Duodenal mucosa (tissue), 2 donors: ENCODE results near the gene ATP6AP2.
"Not testable (repeated sequence)": the region's sequence is repeated elsewhere in the genome, so short reads cannot be mapped to it uniquely, and the experiment has no call there.

Source experiments
- H3K27ac ChIP-seq: one replicate; pipeline ENCODE4 v1.7.0; 2013; ENCODE audit warnings: low read depth, low read length
- H3K27me3 ChIP-seq, 2 donors: one replicate each; pipeline ENCODE4 v1.7.0; 2013; ENCODE audit warnings: low read length in 2 of 2, control low read depth in 1 of 2; ENCODE audit not compliant: insufficient read depth in 2 of 2, control insufficient read depth in 1 of 2
- H3K36me3 ChIP-seq, 2 donors: one replicate each; pipeline ENCODE4 v1.7.0; 2013; ENCODE audit warnings: low read length in 2 of 2, control low read depth in 1 of 2; ENCODE audit not compliant: insufficient read depth in 2 of 2, control insufficient read depth in 1 of 2
- H3K4me1 ChIP-seq, 2 donors: one replicate each; pipeline ENCODE4 v1.7.0; 2013; ENCODE audit warnings: low read length in 2 of 2, control low read depth in 1 of 2; ENCODE audit not compliant: insufficient read depth in 2 of 2, control insufficient read depth in 1 of 2
- H3K4me3 ChIP-seq, 2 donors: one replicate each; pipeline ENCODE4 v1.7.0; 2013; ENCODE audit warnings: low read length in 2 of 2, low read depth in 1 of 2
- H3K9ac ChIP-seq, 2 donors: one replicate each; pipeline ENCODE4 v1.7.0; 2013; ENCODE audit warnings: low read length in 2 of 2, low read depth in 1 of 2
- H3K9me3 ChIP-seq, 2 donors: one replicate each; pipeline ENCODE4 v1.7.0; 2013; ENCODE audit warnings: low read length in 2 of 2, control low read depth in 1 of 2; ENCODE audit not compliant: control insufficient read depth in 1 of 2

ATP6AP2 gene

GRCh38 chrX:40546870-40547269 lies 33.9 kb upstream of the ATP6AP2 start:
- Histone ChIP-seq H3K9me3 (no peaks in the 10 kb centered on the region), H3K27ac (no peak overlapping the region), H3K36me3 (no peaks in the 10 kb centered on the region), H3K4me3 (no peak overlapping the region), H3K27me3 (no peaks in the 10 kb centered on the region), H3K9ac (no peak overlapping the region), H3K4me1 (no peaks in the 10 kb centered on the region)

GRCh38 chrX:40550066-40550465 lies 30.7 kb upstream of the ATP6AP2 start:
- no peaks in the 10 kb centered on the region for H3K36me3 ChIP-seq
- no peak overlapping the region for H3K27ac ChIP-seq
- no peaks in the 10 kb centered on the region for H3K27me3 ChIP-seq
- H3K9me3 ChIP-seq = no peaks in the 10 kb centered on the region
- no peak overlapping the region for H3K4me3 ChIP-seq
- H3K9ac ChIP-seq = no peak overlapping the region
- no peaks in the 10 kb centered on the region for H3K4me1 ChIP-seq

- no peaks in the 10 kb centered on the region for H3K4me1 ChIP-seq
- no peak overlapping the region for H3K9ac ChIP-seq
- no peak overlapping the region for H3K27ac ChIP-seq
- H3K36me3 ChIP-seq = no peaks in the 10 kb centered on the region
- no peaks in the 10 kb centered on the region for H3K27me3 ChIP-seq
- H3K9me3 ChIP-seq = no peaks in the 10 kb centered on the region
- no peak overlapping the region for H3K4me3 ChIP-seq
Measured at GRCh38 chrX:40552768-40553167, 28.0 kb upstream of the ATP6AP2 start.

- no peak overlapping the region for H3K4me3 ChIP-seq
- no peaks in the 10 kb centered on the region for H3K27me3 ChIP-seq
- no peaks in the 10 kb centered on the region for H3K9me3 ChIP-seq
- H3K36me3 ChIP-seq = no peaks in the 10 kb centered on the region
- no peak overlapping the region for H3K27ac ChIP-seq
- no peaks in the 10 kb centered on the region for H3K4me1 ChIP-seq
- H3K9ac ChIP-seq = no peak overlapping the region
Measured at GRCh38 chrX:40558590-40558989, 22.2 kb upstream of the ATP6AP2 start.

- Histone ChIP-seq H3K4me1 (no peaks in the 10 kb centered on the region), H3K9ac (no peak overlapping the region), H3K27me3 (no peaks in the 10 kb centered on the region), H3K9me3 (no peaks in the 10 kb centered on the region), H3K27ac (no peak overlapping the region), H3K4me3 (no peak overlapping the region), H3K36me3 (no peaks in the 10 kb centered on the region)
Measured at GRCh38 chrX:40563784-40564183, 17.0 kb upstream of the ATP6AP2 start.

- Histone ChIP-seq H3K4me1 (no peaks in the 10 kb centered on the region), H3K27me3 (no peaks in the 10 kb centered on the region), H3K27ac (no peak overlapping the region), H3K36me3 (no peaks in the 10 kb centered on the region), H3K9me3 (no peaks in the 10 kb centered on the region), H3K4me3 (no peak overlapping the region), H3K9ac (no peak overlapping the region)
Measured at GRCh38 chrX:40564447-40564846, 16.3 kb upstream of the ATP6AP2 start.

- H3K9me3 ChIP-seq = no peaks in the 10 kb centered on the region
- H3K4me3 ChIP-seq = no peak overlapping the region
Measured at GRCh38 chrX:40570346-40571093, 10.2 kb upstream of the ATP6AP2 start.

GRCh38 chrX:40571164-40571563 lies 9.6 kb upstream of the ATP6AP2 start:
- not testable (repeated sequence) for H3K9me3 ChIP-seq, H3K9ac ChIP-seq, H3K27me3 ChIP-seq, H3K4me1 ChIP-seq, H3K4me3 ChIP-seq, H3K27ac ChIP-seq, H3K36me3 ChIP-seq

More at GRCh38 chrX:40570346-40571093, 10.2 kb upstream of the ATP6AP2 start:
- Histone ChIP-seq H3K9ac (no peak overlapping the region), H3K27ac (no peak overlapping the region), H3K36me3 (no peaks in the 10 kb centered on the region), H3K4me1 (no peaks in the 10 kb centered on the region), H3K27me3 (no peaks in the 10 kb centered on the region)

GRCh38 chrX:40571600-40571999 lies 9.2 kb upstream of the ATP6AP2 start:
- Histone ChIP-seq H3K4me1 (no peaks in the 10 kb centered on the region), H3K27ac (no peak overlapping the region), H3K4me3 (no peak overlapping the region), H3K9ac (no peak overlapping the region), H3K9me3 (no peaks in the 10 kb centered on the region), H3K27me3 (no peaks in the 10 kb centered on the region), H3K36me3 (no peaks in the 10 kb centered on the region)

GRCh38 chrX:40573763-40574162 lies 7.0 kb upstream of the ATP6AP2 start:
- Histone ChIP-seq H3K9me3 (no peaks in the 10 kb centered on the region), H3K9ac (no peak overlapping the region), H3K27me3 (no peaks in the 10 kb centered on the region), H3K27ac (no peak overlapping the region), H3K4me3 (no peak overlapping the region), H3K36me3 (no peaks in the 10 kb centered on the region), H3K4me1 (no peaks in the 10 kb centered on the region)

- not testable (repeated sequence) for H3K27me3 ChIP-seq, H3K9me3 ChIP-seq, H3K9ac ChIP-seq, H3K27ac ChIP-seq, H3K36me3 ChIP-seq, H3K4me3 ChIP-seq, H3K4me1 ChIP-seq
Measured at GRCh38 chrX:40575411-40575810, 5.4 kb upstream of the ATP6AP2 start.
